Right lobe of liver (tissue), 6 donors: ENCODE data around the gene PRF1. TPM values are rescaled to one million over a fixed set of nuclear protein-coding genes. Genes with fewer than 3 reads are reported as not detected.

Source experiments
- ATAC-seq, 4 donors: fragments of 200-7000 bp; cut with Tn5 transposase; one replicate each; pipeline ENCODE4 v1.9.1; 2020; ENCODE audit warnings: mild to moderate bottlenecking in 4 of 4, moderate library complexity in 4 of 4
- DNase-seq, 3 donors: peaks; one replicate each; pipeline ENCODE4 v3.0.0-alpha.2; 2020
- H3K27ac ChIP-seq, 3 donors: fragments of 200-600 bp; one replicate each; pipeline ENCODE4 v1.8.0; 2022
- H3K27me3 ChIP-seq, 2 donors: fragments of 200-600 bp; one replicate each; pipeline ENCODE4 v1.8.0; 2022
- H3K36me3 ChIP-seq, 4 donors: fragments of 200-600 bp; sonication (generic) in 1 of 4; one replicate each; pipeline versions ENCODE4 v1.5.1 to v1.8.0; 2017 to 2022; ENCODE audit warnings: control low read depth in 1 of 4
- H3K4me1 ChIP-seq, 4 donors: fragments of 200-600 bp; sonication (generic) in 1 of 4; one replicate each; pipeline versions ENCODE4 v1.5.1 to v1.8.0; 2017 to 2022; ENCODE audit warnings: control low read depth in 1 of 4
- H3K4me3 ChIP-seq, 3 donors: fragments of 200-600 bp; one replicate each; pipeline ENCODE4 v1.8.0; 2022
- H3K9me3 ChIP-seq, 4 donors: fragments of 200-600 bp; sonication (generic) in 1 of 4; one replicate each; pipeline versions ENCODE4 v1.5.1 to v1.8.0; 2017 to 2022; ENCODE audit warnings: control low read depth in 1 of 4
- POLR2A ChIP-seq: fragments of 450-650 bp; IDR thresholded peaks from one replicate; pipeline ENCODE4 v1.6.1; 2017; ENCODE audit warnings: antibody characterized with exemption, mild to moderate bottlenecking
- WGBS: methylation state at CpG from one replicate; pipeline ENCODE4 v1.1.6; 2018; ENCODE audit warnings: low coverage, low lambda C conversion rate; ENCODE audit not compliant: insufficient coverage; ENCODE audit errors: missing lambda C conversion rate; 5-methylcytosine and 5-hydroxymethylcytosine counted together
- intact Hi-C, 2 donors: fragments of 100-400 bp; cut with DNase I; formaldehyde crosslinking; loops; one replicate each; pipeline versions ENCODE4 v1.11.2 to v1.14.1; 2022
- total RNA-seq, 6 experiments: library from RNA; depleted of rRNA in 2 of 6; stranded (reverse); fragments of >200 nt in 2 of 6; fragmentation: NEBNext Ultra II Directional in 3 of 6; extraction: Animal tissue kit (Norgen Biotek cat#: 25700) in 3 of 6; gene quantifications; one replicate each; pipeline versions ENCODE4 v1.1.0 to v1.2.4, GENCODE V29; 2016 to 2023
- TF ChIP-seq, protein P1 (sequence below), 4 donors: fragments of 200-600 bp in 3 of 4; fragments of 450-650 bp in 1 of 4; IDR thresholded peaks; one replicate each; pipeline versions ENCODE4 v1.5.1 to v1.8.0; 2016 to 2022; ENCODE audit warnings: antibody characterized with exemption in 4 of 4, mild to moderate bottlenecking in 2 of 4
- donor health status: DM: no; HTN: yes; CAD: no.
- donor health status: DM: no; HTN: no; CAD: no.
- donor health status: DM: no; HTN: no; CAD: no.
- donor health status: DM: no; HTN: yes; CAD: no.
- donor health status: DM: no; HTN: yes; CAD: no.

The PRF1 gene
- total RNA-seq, 6 experiments from 2014 or later = 1.7 to 6.5 (median 3.1) TPM

DNA sequence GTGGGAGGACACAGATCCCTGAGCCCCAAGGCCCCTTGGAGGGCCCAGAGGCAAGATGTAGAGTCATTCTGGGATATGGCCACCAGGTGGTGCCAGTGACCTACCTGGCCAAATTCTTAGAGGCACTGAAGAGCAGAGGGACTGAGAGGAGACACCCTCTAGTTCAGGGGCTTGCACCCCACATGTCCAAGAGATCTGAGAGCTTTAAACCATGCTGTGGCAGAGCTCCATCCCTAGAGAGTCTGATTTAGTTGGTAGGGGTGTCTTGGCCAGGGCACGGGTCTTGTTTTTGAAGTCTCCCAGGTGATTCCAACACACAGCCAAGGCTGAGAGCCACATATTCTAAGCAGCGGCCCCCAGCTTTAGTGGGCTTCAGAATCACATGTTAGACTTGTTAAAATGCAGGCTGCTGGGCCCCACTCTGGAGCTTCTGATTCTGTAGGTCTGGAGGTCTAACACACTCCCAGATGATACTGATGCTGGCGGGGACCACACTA is 52.5 kb downstream of the PRF1 start:
- intact Hi-C loops = loop anchor here (5.0 kb wide), 3 partner anchors 202 to 212 kb away; no protein-coding TSS in a partner anchor
- Histone ChIP-seq H3K36me3 (no peaks in the 10 kb centered on the region), H3K27ac (no peak overlapping the region), H3K4me1 (no peaks in the 10 kb centered on the region), H3K9me3 (no peaks in the 10 kb centered on the region), H3K27me3 (no peaks in the 10 kb centered on the region), H3K4me3 (no peak overlapping the region)
- 58% methylated on average over 2 of the region's 3 CpGs for WGBS
- peak; percentile 79 to 93 (median 90) for ATAC-seq
- DNase-seq = peak in 1 of 3 donors; percentile 68
- TF ChIP-seq POLR2A = no peak
- TF ChIP-seq, protein P1, sequence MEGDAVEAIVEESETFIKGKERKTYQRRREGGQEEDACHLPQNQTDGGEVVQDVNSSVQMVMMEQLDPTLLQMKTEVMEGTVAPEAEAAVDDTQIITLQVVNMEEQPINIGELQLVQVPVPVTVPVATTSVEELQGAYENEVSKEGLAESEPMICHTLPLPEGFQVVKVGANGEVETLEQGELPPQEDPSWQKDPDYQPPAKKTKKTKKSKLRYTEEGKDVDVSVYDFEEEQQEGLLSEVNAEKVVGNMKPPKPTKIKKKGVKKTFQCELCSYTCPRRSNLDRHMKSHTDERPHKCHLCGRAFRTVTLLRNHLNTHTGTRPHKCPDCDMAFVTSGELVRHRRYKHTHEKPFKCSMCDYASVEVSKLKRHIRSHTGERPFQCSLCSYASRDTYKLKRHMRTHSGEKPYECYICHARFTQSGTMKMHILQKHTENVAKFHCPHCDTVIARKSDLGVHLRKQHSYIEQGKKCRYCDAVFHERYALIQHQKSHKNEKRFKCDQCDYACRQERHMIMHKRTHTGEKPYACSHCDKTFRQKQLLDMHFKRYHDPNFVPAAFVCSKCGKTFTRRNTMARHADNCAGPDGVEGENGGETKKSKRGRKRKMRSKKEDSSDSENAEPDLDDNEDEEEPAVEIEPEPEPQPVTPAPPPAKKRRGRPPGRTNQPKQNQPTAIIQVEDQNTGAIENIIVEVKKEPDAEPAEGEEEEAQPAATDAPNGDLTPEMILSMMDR (IDR thresholded peaks at IDR 0.05) = peak; percentile 74 to 91 (median 86)

DNA sequence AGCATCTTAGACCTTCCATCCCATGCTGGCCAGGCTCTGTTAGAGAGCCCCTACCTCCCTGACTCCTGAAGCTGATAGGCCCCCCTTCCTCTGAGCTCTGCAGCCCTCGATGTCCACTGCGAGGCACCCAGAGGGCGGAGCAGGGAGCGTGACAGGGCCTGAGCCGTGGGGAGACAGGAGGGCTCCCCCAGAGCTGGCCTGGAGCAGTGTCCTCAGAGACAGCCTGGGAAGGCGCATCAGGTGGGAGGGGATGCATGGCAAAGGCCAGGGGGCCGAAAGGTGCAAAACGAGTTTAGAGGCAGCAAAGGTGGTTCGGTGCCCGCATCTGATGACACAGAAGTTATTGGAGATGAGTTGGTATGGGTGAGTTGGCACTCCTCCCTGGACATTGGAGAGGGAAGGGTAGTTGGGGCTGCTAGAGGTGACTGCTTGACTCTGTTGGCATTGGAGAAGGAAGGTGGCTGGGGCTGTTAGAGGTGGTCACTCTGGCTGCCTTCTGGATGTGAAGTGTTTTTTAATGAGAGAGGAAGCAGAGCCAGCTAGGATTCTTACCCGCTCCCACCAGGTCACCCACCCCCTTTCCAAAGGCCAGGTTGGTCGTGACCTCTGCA is 53.1 kb downstream of the PRF1 start:
- no peaks in the 10 kb centered on the region for H3K36me3 ChIP-seq
- WGBS = 88% methylated on average over 7 of the region's 12 CpGs

More for the DNA sequence above, 53.1 kb downstream of the PRF1 start:
- ATAC-seq (peak in 3 of 4 donors; percentile 4 to 30 (median 11)), DNase-seq (no peak)
- no peaks in the 10 kb centered on the region for H3K4me1 ChIP-seq
- TF ChIP-seq, protein P1 (IDR thresholded peaks at IDR 0.05) = no peak
- TF ChIP-seq POLR2A = no peak
- no peak overlapping the region for H3K27ac ChIP-seq
- H3K27me3 ChIP-seq = no peaks in the 10 kb centered on the region
- intact Hi-C loops = loop anchor here in 1 of 2 donors (5.0 kb wide), 1 partner anchor 213 kb away; no protein-coding TSS in a partner anchor
- no peaks in the 10 kb centered on the region for H3K9me3 ChIP-seq
- no peak overlapping the region for H3K4me3 ChIP-seq

Other genes with a start within 250 kb of the PRF1 start
- gene LRRC20, start 220.1 kb downstream of the PRF1 start, total RNA-seq = 10 to 100 TPM in 5 of 6 experiments, 1 to 10 TPM in 1; 9.6 to 22.5 (median 16.6) TPM
- 10 to 100 TPM; 21.0 to 80.8 (median 56.7) TPM for gene EIF4EBP2, start 198.6 kb downstream of the PRF1 start, total RNA-seq
- gene NODAL, start 161.1 kb downstream of the PRF1 start, total RNA-seq = not detected
- 1 to 10 TPM in 4 of 6 experiments, under 1 TPM in 2; 0.81 to 2.9 (median 1.3) TPM for gene PALD1, start 124.0 kb downstream of the PRF1 start, total RNA-seq
- gene ADAMTS14, start 69.8 kb upstream of the PRF1 start, total RNA-seq = under 1 TPM; 0.06 to 0.18 (median 0.11) TPM
- not detected for gene TBATA, start 182.6 kb upstream of the PRF1 start, total RNA-seq
- 10 to 100 TPM; 33.2 to 50.1 (median 38.0) TPM for gene SGPL1, start 213.2 kb upstream of the PRF1 start, total RNA-seq